GM18951 (cell line): ENCODE data around the gene RAB23.
A peak's percentile ranks its signal among the peaks of the same experiment; 100 is the strongest.

Experiments
- POLR2A ChIP-seq: IDR thresholded peaks from 4 replicates; pipeline ENCODE4 v1.6.1; 2011; ENCODE audit warnings: mild to moderate bottlenecking; ENCODE audit not compliant: insufficient read length, insufficient read depth; ENCODE audit errors: extremely low read depth
- in situ Hi-C: fragments of 300-500 bp; cut with MboI; formaldehyde crosslinking; loops from one replicate; pipeline ENCODE4 v1.12.0; 2022; ENCODE audit warnings: low sequenced_read_pairs, mixed read lengths, inconsistent platforms; ENCODE audit not compliant: unreplicated experiment

Gene RAB23

GRCh38 chr6:57221936-57222742 is at the start of gene RAB23:
RAB23 (minus strand) TSS chr6:57222307; CDS start chr6:57210380, 11,927 bp downstream.
- peak; percentile 90 for TF ChIP-seq POLR2A
- in situ Hi-C loops, result no loop called here

DNA sequence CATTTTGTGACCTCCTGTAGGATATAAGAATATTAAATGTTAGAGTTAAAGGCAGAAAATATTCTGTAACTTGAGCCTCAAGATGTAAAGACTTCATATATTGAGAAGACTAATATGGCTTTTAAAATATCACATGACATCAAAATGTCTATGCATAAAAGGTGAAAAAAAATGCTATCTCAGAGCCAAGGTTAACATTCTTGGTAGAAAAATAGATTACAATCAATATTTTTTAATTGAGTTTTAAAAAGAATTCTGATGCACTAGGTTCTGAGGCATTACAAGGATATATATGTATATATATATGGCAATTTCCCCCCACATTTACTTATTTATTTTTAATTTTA is 46.2 kb upstream of the RAB23 start:
- TF ChIP-seq POLR2A, result no peak
- in situ Hi-C loops, result no loop called here

DNA sequence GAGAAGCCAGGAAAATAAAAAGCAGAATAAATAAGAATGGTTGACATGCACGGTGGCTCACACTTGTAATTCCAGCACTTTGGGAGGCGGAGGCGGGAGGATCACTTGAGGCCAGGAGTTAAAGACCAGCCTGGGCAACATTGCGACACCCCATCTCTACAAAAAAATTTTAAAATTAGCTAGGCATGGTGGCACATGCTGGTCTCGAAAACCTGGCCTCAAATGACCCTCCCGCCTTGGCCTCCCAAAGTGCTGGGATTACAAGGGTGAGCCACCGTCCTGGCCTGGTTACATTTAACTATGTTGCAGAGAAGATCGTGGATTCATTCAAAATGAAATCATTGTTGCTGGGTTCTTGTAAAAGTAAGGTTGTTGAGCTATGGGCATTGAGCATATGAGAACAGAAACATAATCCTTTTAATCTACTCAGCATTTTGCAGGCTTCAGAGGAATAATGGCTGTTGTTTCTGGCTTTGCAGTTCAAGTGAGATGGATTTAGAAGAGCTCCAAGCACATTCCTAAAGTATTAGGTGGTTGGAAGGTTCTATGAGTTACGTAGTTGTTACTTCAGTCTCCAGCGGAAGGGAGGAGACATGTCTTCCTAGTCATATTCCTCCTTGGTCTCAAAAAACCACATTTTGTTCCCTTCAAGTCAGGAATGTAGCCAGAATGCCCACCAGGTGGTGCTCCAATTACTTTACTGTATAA is 45.6 kb upstream of the RAB23 start:
- in situ Hi-C loops, result no loop called here
- no peak for TF ChIP-seq POLR2A

- in situ Hi-C loops, result no loop called here
Observed at GRCh38 chr6:57265755-57266221, 43.7 kb upstream of the RAB23 start.

DNA sequence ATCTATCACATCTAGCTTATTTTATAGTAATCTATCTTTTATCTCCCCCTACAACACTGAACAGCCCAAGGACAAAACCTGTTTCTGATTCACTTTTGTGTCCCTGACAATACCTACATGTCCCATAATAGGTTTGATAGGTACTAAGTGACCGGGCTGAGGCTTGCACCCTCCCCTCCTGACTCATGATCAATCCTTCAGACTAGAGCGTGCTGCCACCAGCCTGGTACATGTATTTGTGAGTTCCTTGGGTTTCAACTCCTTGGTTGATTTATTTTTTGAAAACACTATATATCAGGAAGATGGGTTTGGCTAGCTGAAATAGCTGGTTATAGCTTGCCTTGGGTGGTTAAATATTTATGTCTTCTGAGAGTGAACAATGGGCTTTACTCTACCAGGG is 41.6 kb upstream of the RAB23 start:
- no peak for TF ChIP-seq POLR2A
- in situ Hi-C loops, result no loop called here

More at GRCh38 chr6:57265755-57266221, 43.7 kb upstream of the RAB23 start:
- TF ChIP-seq POLR2A, result no peak

DNA sequence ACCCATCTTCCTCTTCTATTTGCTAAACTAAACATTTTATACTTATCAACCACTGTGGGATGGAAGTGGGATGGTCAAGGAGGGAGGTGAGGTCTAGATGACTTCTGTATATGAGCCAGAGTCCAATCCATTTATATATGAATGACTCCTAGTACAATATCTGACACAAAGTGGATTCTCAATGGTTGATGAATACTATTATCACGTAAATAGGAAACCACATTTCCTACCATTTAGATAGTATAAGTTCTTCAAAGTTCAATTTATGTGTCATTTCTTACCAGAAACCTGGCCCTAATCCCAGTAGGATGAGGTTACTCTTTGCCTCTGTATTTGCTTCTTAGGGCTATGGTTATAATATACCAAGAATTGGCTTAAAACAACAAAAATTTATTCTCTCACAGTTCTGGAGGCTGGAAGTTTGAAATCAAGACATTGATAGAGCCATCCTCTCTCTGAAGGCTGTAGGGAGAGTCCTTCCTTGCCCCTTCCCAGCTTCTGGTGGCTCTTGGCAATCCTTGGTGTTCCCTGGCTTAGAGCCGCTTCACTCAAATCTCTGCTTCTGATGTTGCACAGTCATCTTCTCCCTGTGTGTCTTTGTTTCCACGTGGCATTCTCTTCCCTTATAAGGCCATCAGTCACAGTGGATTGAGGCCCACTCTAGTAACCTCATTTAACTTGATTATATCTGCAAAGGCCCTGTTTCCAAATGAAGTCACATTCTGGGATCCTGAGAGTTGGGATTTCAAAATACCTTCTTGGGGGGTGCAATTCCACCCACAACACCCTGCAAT is 41.0 kb upstream of the RAB23 start:
- TF ChIP-seq POLR2A, result no peak
- in situ Hi-C loops, result no loop called here

DNA sequence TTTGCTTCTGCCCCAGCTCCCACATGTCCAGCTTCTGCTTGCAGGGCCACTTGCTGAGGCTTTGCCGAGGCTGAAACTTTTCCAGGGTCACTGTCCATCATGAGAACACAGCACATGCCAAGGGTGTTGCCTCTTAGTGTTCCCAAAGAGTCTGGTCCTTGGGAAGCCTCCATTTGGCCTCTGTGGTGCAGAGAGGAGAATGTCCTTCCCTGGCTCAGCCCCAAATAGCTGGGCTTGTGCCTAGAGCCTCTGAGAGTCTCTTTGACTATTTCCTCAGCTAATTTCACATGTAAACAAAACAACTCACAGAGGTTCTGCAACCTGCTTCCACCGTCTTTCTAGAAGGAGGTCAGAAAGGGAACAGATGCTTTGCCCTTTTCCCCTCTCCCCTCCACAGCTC is 40.4 kb upstream of the RAB23 start:
- in situ Hi-C loops, result no loop called here
- TF ChIP-seq POLR2A, result no peak

DNA sequence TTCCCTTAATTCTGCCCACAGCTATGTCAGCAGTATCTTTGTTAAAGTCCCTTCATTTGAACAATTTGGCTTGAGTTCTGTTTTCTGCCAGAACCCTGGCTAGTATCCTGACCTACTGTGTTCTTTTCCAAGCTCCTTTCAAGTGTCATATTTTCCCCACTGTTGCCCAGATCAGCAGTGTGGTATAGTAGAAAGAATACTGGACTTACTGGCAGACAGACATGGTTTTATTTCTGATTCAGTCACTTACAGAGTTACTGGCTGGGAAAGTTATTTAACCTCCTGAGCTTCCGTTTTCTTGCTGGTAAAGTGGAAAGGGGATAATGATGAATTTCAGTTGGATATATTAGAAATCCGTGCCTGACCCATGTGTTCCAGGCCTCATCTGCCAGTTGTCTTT is 39.8 kb upstream of the RAB23 start:
- no peak for TF ChIP-seq POLR2A
- in situ Hi-C loops, result no loop called here

DNA sequence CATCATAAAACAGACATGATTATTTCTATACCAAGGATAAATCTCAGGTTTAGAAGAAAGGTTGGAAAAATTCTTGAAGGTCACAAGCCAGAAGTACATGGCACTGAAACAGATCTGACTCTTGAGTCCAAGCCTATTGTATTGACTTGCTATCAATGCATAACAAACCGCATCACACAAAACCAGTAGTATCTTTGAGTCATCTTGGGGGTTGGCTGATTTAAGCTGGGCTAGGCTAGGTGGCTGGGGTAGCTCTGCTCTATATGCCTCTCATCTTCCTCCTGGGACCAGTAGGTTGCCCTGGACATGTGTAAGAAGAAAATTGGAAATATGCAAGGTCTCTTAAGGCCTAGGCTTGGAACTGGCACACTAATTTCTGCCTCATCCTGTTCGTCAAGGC is 37.0 kb upstream of the RAB23 start:
- in situ Hi-C loops, result no loop called here
- TF ChIP-seq POLR2A, result no peak

GRCh38 chr6:57257911-57258541 is 35.9 kb upstream of the RAB23 start:
- no peak for TF ChIP-seq POLR2A
- in situ Hi-C loops, result no loop called here

GRCh38 chr6:57256541-57256940 is 34.4 kb upstream of the RAB23 start:
- in situ Hi-C loops, result no loop called here

GRCh38 chr6:57255451-57256169 is 33.5 kb upstream of the RAB23 start:
- in situ Hi-C loops, result no loop called here
- no peak for TF ChIP-seq POLR2A

More at GRCh38 chr6:57256541-57256940, 34.4 kb upstream of the RAB23 start:
- TF ChIP-seq POLR2A, result no peak
